Esophagus muscularis mucosa (tissue), 4 donors: Measurements from ENCODE around the gene ZNRF4.

ENCODE experiments used
- EP300 ChIP-seq: sonication (generic); formaldehyde crosslinking; IDR thresholded peaks from one replicate; pipeline ENCODE4 v1.6.1; 2017; ENCODE audit warnings: antibody characterized with exemption
- POLR2A ChIP-seq: fragments of 450-650 bp; IDR thresholded peaks from one replicate; pipeline ENCODE4 v1.6.1; 2017; ENCODE audit warnings: antibody characterized with exemption, moderate library complexity, mild to moderate bottlenecking, low read depth
- TF ChIP-seq, protein P1 (sequence below), 3 experiments: fragments of 200-600 bp in 2 of 3; fragments of 450-650 bp in 1 of 3; sonication (generic) in 2 of 3; IDR thresholded peaks; one replicate each; pipeline ENCODE4 v1.5.1; 2017 to 2019; ENCODE audit warnings: antibody characterized with exemption in 3 of 3, mild to moderate bottlenecking in 2 of 3, moderate library complexity in 1 of 3

DNA sequence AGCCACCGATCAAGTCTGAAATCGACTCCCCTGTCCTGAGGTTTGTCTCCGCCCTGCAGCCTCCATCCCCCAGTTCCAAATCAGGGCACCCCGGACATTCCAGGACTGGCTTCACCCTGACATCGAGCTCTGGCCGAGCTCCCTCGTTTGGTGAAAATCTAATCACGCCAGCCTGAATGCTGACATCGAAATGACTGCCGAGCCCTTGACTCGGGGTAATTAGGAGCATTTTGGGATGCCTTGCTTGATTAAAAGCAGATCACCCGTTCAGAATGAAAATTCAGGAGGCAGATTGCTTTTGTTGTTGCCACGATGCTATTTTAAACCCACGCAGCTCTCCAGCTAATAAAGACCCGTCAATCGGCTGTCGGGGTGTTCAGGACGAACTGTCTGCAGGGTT is 34.3 kb downstream of the ZNRF4 start:
- TF ChIP-seq, protein P1, sequence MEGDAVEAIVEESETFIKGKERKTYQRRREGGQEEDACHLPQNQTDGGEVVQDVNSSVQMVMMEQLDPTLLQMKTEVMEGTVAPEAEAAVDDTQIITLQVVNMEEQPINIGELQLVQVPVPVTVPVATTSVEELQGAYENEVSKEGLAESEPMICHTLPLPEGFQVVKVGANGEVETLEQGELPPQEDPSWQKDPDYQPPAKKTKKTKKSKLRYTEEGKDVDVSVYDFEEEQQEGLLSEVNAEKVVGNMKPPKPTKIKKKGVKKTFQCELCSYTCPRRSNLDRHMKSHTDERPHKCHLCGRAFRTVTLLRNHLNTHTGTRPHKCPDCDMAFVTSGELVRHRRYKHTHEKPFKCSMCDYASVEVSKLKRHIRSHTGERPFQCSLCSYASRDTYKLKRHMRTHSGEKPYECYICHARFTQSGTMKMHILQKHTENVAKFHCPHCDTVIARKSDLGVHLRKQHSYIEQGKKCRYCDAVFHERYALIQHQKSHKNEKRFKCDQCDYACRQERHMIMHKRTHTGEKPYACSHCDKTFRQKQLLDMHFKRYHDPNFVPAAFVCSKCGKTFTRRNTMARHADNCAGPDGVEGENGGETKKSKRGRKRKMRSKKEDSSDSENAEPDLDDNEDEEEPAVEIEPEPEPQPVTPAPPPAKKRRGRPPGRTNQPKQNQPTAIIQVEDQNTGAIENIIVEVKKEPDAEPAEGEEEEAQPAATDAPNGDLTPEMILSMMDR (IDR thresholded peaks at IDR 0.05), result no peak
- TF ChIP-seq POLR2A (no peak), EP300 (no peak)
